ENCODE results near the gene C16orf95.
"Not testable (repeated sequence)": the region's sequence is repeated elsewhere in the genome, so short reads cannot be mapped to it uniquely, and the experiment has no call there.

C16orf95 gene

GRCh38 chr16:87274794-87275193, 42.4 kb downstream of the C16orf95 start:
- Histone ChIP-seq H3K4me3 (ENCODE audit: low read depth in 1 of 2, low read length in 2 of 2) (no peak overlapping the region), H3K27me3 (ENCODE audit: control insufficient read depth in 1 of 2, insufficient read depth in 2 of 2, low read length in 2 of 2) (no peaks in the 10 kb centered on the region), H3K9ac (ENCODE audit: low read depth in 1 of 2, low read length in 2 of 2) (no peak overlapping the region), H3K9me3 (ENCODE audit: control insufficient read depth in 1 of 2, low read length in 2 of 2) (no peaks in the 10 kb centered on the region), H3K27ac (ENCODE audit: low read depth, low read length) (no peak overlapping the region), H3K4me1 (ENCODE audit: control insufficient read depth in 1 of 2, insufficient read depth in 2 of 2, low read length in 2 of 2) (peaks cover 0 to 3% of the 10 kb centered on the region in 2 donors), H3K36me3 (ENCODE audit: control insufficient read depth in 1 of 2, insufficient read depth in 2 of 2, low read length in 2 of 2) (no peaks in the 10 kb centered on the region)

- Histone ChIP-seq H3K9me3 (ENCODE audit: control insufficient read depth in 1 of 2, low read length in 2 of 2) (no peaks in the 10 kb centered on the region), H3K4me3 (ENCODE audit: low read depth in 1 of 2, low read length in 2 of 2) (no peak overlapping the region), H3K27ac (ENCODE audit: low read depth, low read length) (no peak overlapping the region), H3K9ac (ENCODE audit: low read depth in 1 of 2, low read length in 2 of 2) (no peak overlapping the region), H3K27me3 (ENCODE audit: control insufficient read depth in 1 of 2, insufficient read depth in 2 of 2, low read length in 2 of 2) (no peaks in the 10 kb centered on the region), H3K4me1 (ENCODE audit: control insufficient read depth in 1 of 2, insufficient read depth in 2 of 2, low read length in 2 of 2) (no peaks in the 10 kb centered on the region), H3K36me3 (ENCODE audit: control insufficient read depth in 1 of 2, insufficient read depth in 2 of 2, low read length in 2 of 2) (no peaks in the 10 kb centered on the region)
These were observed 43.6 kb downstream of the C16orf95 start for GRCh38 chr16:87273471-87274030.

GRCh38 chr16:87271256-87271655, 45.9 kb downstream of the C16orf95 start:
- Histone ChIP-seq H3K27ac (ENCODE audit: low read depth, low read length) (no peak overlapping the region), H3K4me1 (ENCODE audit: control insufficient read depth in 1 of 2, insufficient read depth in 2 of 2, low read length in 2 of 2) (no peaks in the 10 kb centered on the region), H3K4me3 (ENCODE audit: low read depth in 1 of 2, low read length in 2 of 2) (no peak overlapping the region), H3K36me3 (ENCODE audit: control insufficient read depth in 1 of 2, insufficient read depth in 2 of 2, low read length in 2 of 2) (no peaks in the 10 kb centered on the region), H3K9me3 (ENCODE audit: control insufficient read depth in 1 of 2, low read length in 2 of 2) (no peaks in the 10 kb centered on the region), H3K9ac (ENCODE audit: low read depth in 1 of 2, low read length in 2 of 2) (no peak overlapping the region), H3K27me3 (ENCODE audit: control insufficient read depth in 1 of 2, insufficient read depth in 2 of 2, low read length in 2 of 2) (no peaks in the 10 kb centered on the region)

- Histone ChIP-seq H3K27me3 (ENCODE audit: control insufficient read depth in 1 of 2, insufficient read depth in 2 of 2, low read length in 2 of 2) (no peaks in the 10 kb centered on the region), H3K4me1 (ENCODE audit: control insufficient read depth in 1 of 2, insufficient read depth in 2 of 2, low read length in 2 of 2) (no peaks in the 10 kb centered on the region), H3K36me3 (ENCODE audit: control insufficient read depth in 1 of 2, insufficient read depth in 2 of 2, low read length in 2 of 2) (no peaks in the 10 kb centered on the region), H3K9me3 (ENCODE audit: control insufficient read depth in 1 of 2, low read length in 2 of 2) (no peaks in the 10 kb centered on the region), H3K9ac (ENCODE audit: low read depth in 1 of 2, low read length in 2 of 2) (no peak overlapping the region), H3K4me3 (ENCODE audit: low read depth in 1 of 2, low read length in 2 of 2) (no peak overlapping the region), H3K27ac (ENCODE audit: low read depth, low read length) (no peak overlapping the region)
These were observed 49.6 kb downstream of the C16orf95 start for GRCh38 chr16:87267566-87267965.

- no peaks in the 10 kb centered on the region for H3K27me3 ChIP-seq (ENCODE audit: control insufficient read depth in 1 of 2, insufficient read depth in 2 of 2, low read length in 2 of 2)
- no peak overlapping the region for H3K9ac ChIP-seq (ENCODE audit: low read depth in 1 of 2, low read length in 2 of 2)
- H3K4me3 ChIP-seq (ENCODE audit: low read depth in 1 of 2, low read length in 2 of 2), result no peak overlapping the region
- H3K36me3 ChIP-seq (ENCODE audit: control insufficient read depth in 1 of 2, insufficient read depth in 2 of 2, low read length in 2 of 2), result no peaks in the 10 kb centered on the region
- H3K9me3 ChIP-seq (ENCODE audit: control insufficient read depth in 1 of 2, low read length in 2 of 2), result no peaks in the 10 kb centered on the region
- H3K27ac ChIP-seq (ENCODE audit: low read depth, low read length), result no peak overlapping the region
- no peaks in the 10 kb centered on the region for H3K4me1 ChIP-seq (ENCODE audit: control insufficient read depth in 1 of 2, insufficient read depth in 2 of 2, low read length in 2 of 2)
These were observed 50.3 kb downstream of the C16orf95 start for GRCh38 chr16:87266846-87267245.

- Histone ChIP-seq H3K9ac (ENCODE audit: low read depth in 1 of 2, low read length in 2 of 2) (no peak overlapping the region), H3K4me3 (ENCODE audit: low read depth in 1 of 2, low read length in 2 of 2) (no peak overlapping the region), H3K27me3 (ENCODE audit: control insufficient read depth in 1 of 2, insufficient read depth in 2 of 2, low read length in 2 of 2) (no peaks in the 10 kb centered on the region), H3K4me1 (ENCODE audit: control insufficient read depth in 1 of 2, insufficient read depth in 2 of 2, low read length in 2 of 2) (no peaks in the 10 kb centered on the region), H3K36me3 (ENCODE audit: control insufficient read depth in 1 of 2, insufficient read depth in 2 of 2, low read length in 2 of 2) (no peaks in the 10 kb centered on the region), H3K27ac (ENCODE audit: low read depth, low read length) (no peak overlapping the region), H3K9me3 (ENCODE audit: control insufficient read depth in 1 of 2, low read length in 2 of 2) (no peaks in the 10 kb centered on the region)
These were observed 51.9 kb downstream of the C16orf95 start for GRCh38 chr16:87265261-87265660.

GRCh38 chr16:87264634-87265033, 52.6 kb downstream of the C16orf95 start:
- no peak overlapping the region for H3K27ac ChIP-seq (ENCODE audit: low read depth, low read length)
- H3K4me3 ChIP-seq (ENCODE audit: low read depth in 1 of 2, low read length in 2 of 2), result no peak overlapping the region
- no peaks in the 10 kb centered on the region for H3K36me3 ChIP-seq (ENCODE audit: control insufficient read depth in 1 of 2, insufficient read depth in 2 of 2, low read length in 2 of 2)
- H3K27me3 ChIP-seq (ENCODE audit: control insufficient read depth in 1 of 2, insufficient read depth in 2 of 2, low read length in 2 of 2), result no peaks in the 10 kb centered on the region
- H3K4me1 ChIP-seq (ENCODE audit: control insufficient read depth in 1 of 2, insufficient read depth in 2 of 2, low read length in 2 of 2), result no peaks in the 10 kb centered on the region
- no peak overlapping the region for H3K9ac ChIP-seq (ENCODE audit: low read depth in 1 of 2, low read length in 2 of 2)
- no peaks in the 10 kb centered on the region for H3K9me3 ChIP-seq (ENCODE audit: control insufficient read depth in 1 of 2, low read length in 2 of 2)

GRCh38 chr16:87263418-87264052, 53.7 kb downstream of the C16orf95 start:
- H3K27ac ChIP-seq (ENCODE audit: low read depth, low read length), result no peak overlapping the region
- H3K9me3 ChIP-seq (ENCODE audit: control insufficient read depth in 1 of 2, low read length in 2 of 2), result no peaks in the 10 kb centered on the region
- no peak overlapping the region for H3K9ac ChIP-seq (ENCODE audit: low read depth in 1 of 2, low read length in 2 of 2)
- H3K36me3 ChIP-seq (ENCODE audit: control insufficient read depth in 1 of 2, insufficient read depth in 2 of 2, low read length in 2 of 2), result no peaks in the 10 kb centered on the region
- H3K4me3 ChIP-seq (ENCODE audit: low read depth in 1 of 2, low read length in 2 of 2), result no peak overlapping the region
- H3K27me3 ChIP-seq (ENCODE audit: control insufficient read depth in 1 of 2, insufficient read depth in 2 of 2, low read length in 2 of 2), result no peaks in the 10 kb centered on the region
- H3K4me1 ChIP-seq (ENCODE audit: control insufficient read depth in 1 of 2, insufficient read depth in 2 of 2, low read length in 2 of 2), result no peaks in the 10 kb centered on the region

GRCh38 chr16:87259431-87259830, 57.8 kb downstream of the C16orf95 start:
- Histone ChIP-seq H3K9me3 (ENCODE audit: control insufficient read depth in 1 of 2, low read length in 2 of 2) (no peaks in the 10 kb centered on the region), H3K27ac (ENCODE audit: low read depth, low read length) (no peak overlapping the region), H3K27me3 (ENCODE audit: control insufficient read depth in 1 of 2, insufficient read depth in 2 of 2, low read length in 2 of 2) (no peaks in the 10 kb centered on the region), H3K9ac (ENCODE audit: low read depth in 1 of 2, low read length in 2 of 2) (no peak overlapping the region), H3K36me3 (ENCODE audit: control insufficient read depth in 1 of 2, insufficient read depth in 2 of 2, low read length in 2 of 2) (no peaks in the 10 kb centered on the region), H3K4me3 (ENCODE audit: low read depth in 1 of 2, low read length in 2 of 2) (no peak overlapping the region), H3K4me1 (ENCODE audit: control insufficient read depth in 1 of 2, insufficient read depth in 2 of 2, low read length in 2 of 2) (no peaks in the 10 kb centered on the region)

- H3K27me3 ChIP-seq (ENCODE audit: control insufficient read depth in 1 of 2, insufficient read depth in 2 of 2, low read length in 2 of 2); H3K4me1 ChIP-seq (ENCODE audit: control insufficient read depth in 1 of 2, insufficient read depth in 2 of 2, low read length in 2 of 2); H3K4me3 ChIP-seq (ENCODE audit: low read depth in 1 of 2, low read length in 2 of 2); H3K27ac ChIP-seq (ENCODE audit: low read depth, low read length); H3K9me3 ChIP-seq (ENCODE audit: control insufficient read depth in 1 of 2, low read length in 2 of 2); H3K9ac ChIP-seq (ENCODE audit: low read depth in 1 of 2, low read length in 2 of 2); H3K36me3 ChIP-seq (ENCODE audit: control insufficient read depth in 1 of 2, insufficient read depth in 2 of 2, low read length in 2 of 2): not testable (repeated sequence)
These were observed 58.5 kb downstream of the C16orf95 start for GRCh38 chr16:87258653-87259052.
